ENCODE measurements around the gene TMUB1.

The TMUB1 gene

GRCh38 chr7:151083071-151083823 is at the start of gene TMUB1:
Gene TMUB1, minus strand, starts transcription at chr7:151083493. Its CDS starts 930 bp downstream, at chr7:151082563.
- no peaks in the 10 kb centered on the region for H3K36me3 ChIP-seq (replicated peaks)
- TF ChIP-seq CTCF (IDR thresholded peaks at IDR 0.05; ENCODE audit: low read depth, low read length, missing control alignments), result no peak
- peak within 1 kb of the TSS; percentile 70 for H3K4me3 ChIP-seq (ENCODE audit: low read depth, low read length)
- in situ Hi-C loops (cut with HindIII; ENCODE audit: low pct_ligation_motif_present, low sequenced_read_pairs), result no loop called here
- peak within 1 kb of the TSS; percentile 32 for H3K27ac ChIP-seq
- DNase-seq, result no peak
- H3K27me3 ChIP-seq (replicated peaks), result no peaks in the 10 kb centered on the region

GRCh38 chr7:151132461-151133205 is 49.3 kb upstream of the TMUB1 start:
- no peak for DNase-seq
- Histone ChIP-seq H3K27ac (no peak overlapping the region), H3K36me3 (replicated peaks) (peaks cover 46% of the 10 kb centered on the region), H3K27me3 (replicated peaks) (no peaks in the 10 kb centered on the region), H3K4me3 (ENCODE audit: low read depth, low read length) (no peak overlapping the region)
- no peak for TF ChIP-seq CTCF (IDR thresholded peaks at IDR 0.05; ENCODE audit: low read depth, low read length, missing control alignments)
- in situ Hi-C loops (cut with HindIII; ENCODE audit: low pct_ligation_motif_present, low sequenced_read_pairs), result no loop called here

GRCh38 chr7:151131592-151132293 is 48.5 kb upstream of the TMUB1 start:
- H3K4me3 ChIP-seq (ENCODE audit: low read depth, low read length), result no peak overlapping the region
- in situ Hi-C loops (cut with HindIII; ENCODE audit: low pct_ligation_motif_present, low sequenced_read_pairs), result no loop called here
- no peak overlapping the region for H3K27ac ChIP-seq
- peaks cover 46% of the 10 kb centered on the region for H3K36me3 ChIP-seq (replicated peaks)
- no peak for DNase-seq
- no peak for TF ChIP-seq CTCF (IDR thresholded peaks at IDR 0.05; ENCODE audit: low read depth, low read length, missing control alignments)
- H3K27me3 ChIP-seq (replicated peaks), result no peaks in the 10 kb centered on the region

- no peak for DNase-seq
- Histone ChIP-seq H3K27me3 (replicated peaks) (no peaks in the 10 kb centered on the region), H3K4me3 (ENCODE audit: low read depth, low read length) (no peak overlapping the region), H3K27ac (no peak overlapping the region), H3K36me3 (replicated peaks) (peaks cover 42% of the 10 kb centered on the region)
- in situ Hi-C loops (cut with HindIII; ENCODE audit: low pct_ligation_motif_present, low sequenced_read_pairs), result no loop called here
- TF ChIP-seq CTCF (IDR thresholded peaks at IDR 0.05; ENCODE audit: low read depth, low read length, missing control alignments), result no peak
Measured at GRCh38 chr7:151131224-151131591, 47.9 kb upstream of the TMUB1 start.

GRCh38 chr7:151130741-151131157 is 47.5 kb upstream of the TMUB1 start:
- in situ Hi-C loops (cut with HindIII; ENCODE audit: low pct_ligation_motif_present, low sequenced_read_pairs), result no loop called here
- Histone ChIP-seq H3K4me3 (ENCODE audit: low read depth, low read length) (no peak overlapping the region), H3K36me3 (replicated peaks) (peaks cover 38% of the 10 kb centered on the region)

More at GRCh38 chr7:151130741-151131157, 47.5 kb upstream of the TMUB1 start:
- no peak for DNase-seq
- Histone ChIP-seq H3K27me3 (replicated peaks) (no peaks in the 10 kb centered on the region), H3K27ac (no peak overlapping the region)
- no peak for TF ChIP-seq CTCF (IDR thresholded peaks at IDR 0.05; ENCODE audit: low read depth, low read length, missing control alignments)

Measured in brain microvascular endothelial cell (primary cell).